Gastrocnemius medialis (tissue), 4 donors: Measurements from ENCODE around the gene ELOVL2.

Source experiments
- CTCF ChIP-seq, 5 experiments: fragments of 450-650 bp in 3 of 5; fragments of 200-600 bp in 2 of 5; sonication (generic) in 2 of 5; IDR thresholded peaks in 4 of 5; conservative IDR thresholded peaks in 1 of 5; 1 replicate in 4 of 5; 2 replicates in 1 of 5; pipeline ENCODE4 v1.5.1; 2016 to 2019; ENCODE audit warnings: antibody characterized with exemption in 5 of 5, mild to moderate bottlenecking in 3 of 5, moderate library complexity in 3 of 5
- POLR2A ChIP-seq, 2 donors: fragments of 450-650 bp; IDR thresholded peaks; one replicate each; pipeline ENCODE4 v1.6.1; 2017; ENCODE audit warnings: antibody characterized with exemption in 2 of 2, mild to moderate bottlenecking in 2 of 2, moderate library complexity in 2 of 2

DNA sequence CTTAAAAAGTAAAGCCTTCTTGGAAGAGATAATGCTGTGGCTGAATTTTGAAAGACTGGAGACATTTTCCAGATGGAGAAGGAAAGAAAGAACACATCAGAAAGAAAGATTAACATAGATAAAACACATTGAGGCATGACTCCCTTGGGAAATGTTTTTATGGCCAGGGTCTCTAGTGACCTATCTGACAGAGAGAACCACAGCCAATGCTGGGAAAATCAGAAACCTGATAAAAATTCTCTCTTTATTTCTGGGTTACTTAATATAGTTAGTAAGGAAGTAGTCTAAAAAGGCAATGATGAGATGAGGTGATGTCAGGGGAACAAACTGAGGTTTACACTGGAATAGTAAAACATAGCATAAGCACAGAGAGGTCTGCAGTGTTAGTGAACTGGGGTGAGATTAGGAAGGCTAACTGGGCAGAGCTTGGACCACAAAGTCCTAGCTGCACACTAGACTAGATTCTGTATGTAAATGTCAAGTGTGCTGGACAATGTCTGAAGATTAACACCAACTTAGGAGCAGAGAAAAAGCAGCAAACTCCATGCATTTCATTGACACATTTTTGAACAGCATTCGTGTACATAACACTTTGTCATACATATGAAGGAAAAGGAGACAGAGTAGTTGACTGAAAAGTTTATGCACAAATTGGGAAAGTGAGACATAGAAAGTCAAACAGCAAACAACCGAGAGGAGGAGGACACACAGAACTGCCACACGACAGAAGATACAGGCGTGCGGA, 31.0 kb downstream of the ELOVL2 start:
- TF ChIP-seq CTCF (IDR thresholded peaks at IDR 0.05 in 4 of 5, conservative IDR thresholded peaks at IDR 0.05 in 1 of 5) = no peak
- TF ChIP-seq POLR2A (IDR thresholded peaks at IDR 0.05) = no peak
